ENCODE measurements around the gene KMO.
A peak's percentile ranks its signal among the peaks of the same experiment; 100 is the strongest.

The KMO gene

DNA sequence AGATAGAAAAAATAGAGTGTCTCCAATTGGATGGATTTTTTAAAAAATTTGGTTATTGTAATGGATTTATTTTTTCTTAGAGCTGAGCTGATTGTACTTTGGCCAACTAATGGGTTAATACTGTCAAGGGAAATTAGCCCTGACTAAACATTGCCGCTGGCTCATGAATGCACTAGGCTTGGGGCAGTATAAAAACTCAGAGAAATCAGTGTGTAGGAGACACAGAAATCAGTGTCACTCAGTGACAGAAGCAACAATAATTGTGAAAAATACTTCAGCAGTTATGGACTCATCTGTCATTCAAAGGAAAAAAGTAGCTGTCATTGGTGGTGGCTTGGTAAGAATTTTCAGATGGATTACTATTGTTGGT is at the start of gene KMO:
Gene KMO, plus strand, starts transcription at position 217 of the 370 bp plus-strand sequence. Its CDS starts 67 bp downstream, at position 284.
- Histone ChIP-seq H3K4me2 (peak within 1 kb of the TSS; percentile 81 to 98 (median 89)), H3K9ac (peak within 1 kb of the TSS; percentile 76 to 89 (median 82)), H3K4me1 (peaks cover 27 to 49% (median 36%) of the 10 kb centered on the region in 10 experiments), H3K9me3 (replicated peaks in 1 of 11) (peaks cover 0 to 11% (median 6%) of the 10 kb centered on the region in 11 experiments; a peak in 17 of 22 replicates), H3K27ac (peak within 1 kb of the TSS; percentile 71 to 95 (median 91)), H3K27me3 (no peaks in the 10 kb centered on the region), H4K20me1 (no peaks in the 10 kb centered on the region), H3K36me3 (peaks cover 0 to 13% (median 8%) of the 10 kb centered on the region in 11 experiments; a peak in 11 of 22 replicates), H3K4me3 (peak within 1 kb of the TSS; percentile 55 to 69 (median 62))
- TF ChIP-seq Cebpa-rat (IDR thresholded peaks at IDR 0.05) = no peak

DNA sequence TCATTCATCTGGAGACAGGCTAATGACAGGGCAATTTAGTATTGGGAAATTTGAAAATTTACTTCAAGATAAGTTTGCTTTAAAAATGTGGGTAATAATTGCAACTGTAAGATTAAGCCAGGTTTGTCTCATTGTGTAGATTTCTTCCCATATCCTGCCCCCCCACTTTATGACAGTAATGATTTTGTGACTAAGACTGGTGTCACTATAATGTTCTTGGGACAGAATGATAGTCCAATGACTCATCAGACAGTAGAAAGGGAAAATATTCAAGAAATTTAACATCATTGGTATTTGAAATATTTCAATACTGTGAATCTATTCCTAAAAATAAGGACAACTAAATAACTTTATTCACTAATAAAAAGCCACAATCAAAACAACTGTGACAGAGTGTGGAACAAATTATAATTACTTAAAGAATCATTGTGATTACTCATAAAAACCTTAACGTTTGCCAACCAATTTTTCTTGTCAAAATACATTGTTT is 49.4 kb upstream of the KMO start:
- no peak for TF ChIP-seq Cebpa-rat (IDR thresholded peaks at IDR 0.05)
- Histone ChIP-seq H3K36me3 (no peaks in the 10 kb centered on the region), H3K27me3 (no peaks in the 10 kb centered on the region), H3K4me2 (no peak overlapping the region), H3K27ac (no peak overlapping the region), H4K20me1 (no peaks in the 10 kb centered on the region), H3K4me3 (no peak overlapping the region), H3K9ac (no peak overlapping the region), H3K9me3 (replicated peaks in 1 of 11) (no peaks in the 10 kb centered on the region), H3K4me1 (no peaks in the 10 kb centered on the region)

DNA sequence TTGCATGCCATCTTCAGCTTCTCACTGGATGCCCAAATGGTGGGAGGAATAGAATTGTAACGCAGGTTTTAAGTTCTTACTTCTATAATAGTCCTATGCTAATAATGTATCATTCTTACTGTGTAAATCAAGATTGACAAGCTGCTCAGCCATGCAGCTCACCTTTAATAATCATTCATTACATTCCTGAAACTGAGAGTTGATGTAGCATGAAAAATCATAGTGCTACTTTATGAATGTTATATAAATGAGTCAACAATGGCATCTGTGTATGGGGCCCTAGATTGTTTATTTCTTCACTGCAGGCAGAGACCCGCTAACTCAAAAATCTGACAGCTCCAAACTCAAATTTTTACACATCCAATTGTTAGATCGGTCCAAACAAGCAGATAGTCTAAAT is 47.0 kb upstream of the KMO start:
- Histone ChIP-seq H3K27ac (no peak overlapping the region), H3K4me2 (no peak overlapping the region), H4K20me1 (no peaks in the 10 kb centered on the region), H3K36me3 (peaks cover 0 to 5% (median 0%) of the 10 kb centered on the region in 11 experiments; a peak in 2 of 22 replicates), H3K9ac (no peak overlapping the region), H3K9me3 (replicated peaks in 1 of 11) (no peaks in the 10 kb centered on the region), H3K4me3 (no peak overlapping the region), H3K27me3 (no peaks in the 10 kb centered on the region), H3K4me1 (no peaks in the 10 kb centered on the region)
- no peak for TF ChIP-seq Cebpa-rat (IDR thresholded peaks at IDR 0.05)

DNA sequence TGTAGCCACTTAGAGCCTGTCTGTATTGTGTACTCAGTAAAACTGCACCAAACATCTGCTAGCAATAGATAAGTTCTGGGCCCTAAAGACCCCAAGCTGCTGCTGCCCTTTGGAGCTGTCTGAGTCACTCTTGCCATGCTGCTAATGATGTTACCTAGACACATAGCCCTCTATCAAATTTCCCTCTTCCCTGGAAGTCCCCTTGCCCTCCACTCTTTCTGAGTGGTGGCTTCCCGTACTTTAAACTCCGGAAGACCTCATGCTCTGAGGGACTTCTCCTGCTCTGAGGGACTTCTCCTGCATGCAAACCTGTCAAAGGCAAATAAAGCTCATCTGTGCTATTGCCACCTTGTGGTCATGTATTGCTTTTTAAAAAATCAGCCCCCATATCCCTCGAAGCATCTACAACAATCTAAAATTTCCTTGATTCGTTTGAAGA is 46.6 kb upstream of the KMO start:
- H3K9me3 ChIP-seq (replicated peaks in 1 of 11) = no peaks in the 10 kb centered on the region
- no peaks in the 10 kb centered on the region for H3K4me1 ChIP-seq
- peaks cover 0 to 7% (median 0%) of the 10 kb centered on the region in 11 experiments; a peak in 2 of 22 replicates for H3K36me3 ChIP-seq
- H3K27me3 ChIP-seq = no peaks in the 10 kb centered on the region
- no peak overlapping the region for H3K9ac ChIP-seq
- TF ChIP-seq Cebpa-rat (IDR thresholded peaks at IDR 0.05) = no peak
- no peak overlapping the region for H3K4me3 ChIP-seq
- no peak overlapping the region for H3K4me2 ChIP-seq
- H4K20me1 ChIP-seq = no peaks in the 10 kb centered on the region
- H3K27ac ChIP-seq = no peak overlapping the region

DNA sequence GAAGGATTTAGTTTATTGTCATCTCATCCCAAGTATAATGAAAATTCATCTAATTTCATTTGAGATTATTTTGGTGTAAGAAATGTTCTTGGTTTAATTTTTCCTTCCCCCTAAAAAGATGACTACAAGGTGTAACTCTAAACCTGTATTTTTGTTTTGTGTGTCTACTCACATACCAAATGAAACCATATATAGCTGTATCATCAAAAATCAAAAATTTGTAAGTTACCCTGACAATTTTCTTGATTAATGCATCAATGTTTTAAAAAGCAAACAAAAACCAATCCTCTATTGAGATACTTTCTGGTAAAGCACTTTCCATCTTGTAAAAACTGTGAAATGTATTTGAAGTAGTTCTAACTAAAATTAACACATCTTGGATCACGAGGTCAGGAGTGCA is 43.4 kb upstream of the KMO start:
- H3K4me2 ChIP-seq = no peak overlapping the region
- no peaks in the 10 kb centered on the region for H3K4me1 ChIP-seq
- H3K36me3 ChIP-seq = peaks cover 0 to 18% (median 5%) of the 10 kb centered on the region in 11 experiments; a peak in 16 of 22 replicates
- no peaks in the 10 kb centered on the region for H3K9me3 ChIP-seq (replicated peaks in 1 of 11)
- no peak overlapping the region for H3K27ac ChIP-seq
- H4K20me1 ChIP-seq = no peaks in the 10 kb centered on the region
- H3K4me3 ChIP-seq = no peak overlapping the region
- no peak for TF ChIP-seq Cebpa-rat (IDR thresholded peaks at IDR 0.05)
- no peak overlapping the region for H3K9ac ChIP-seq
- no peaks in the 10 kb centered on the region for H3K27me3 ChIP-seq

DNA sequence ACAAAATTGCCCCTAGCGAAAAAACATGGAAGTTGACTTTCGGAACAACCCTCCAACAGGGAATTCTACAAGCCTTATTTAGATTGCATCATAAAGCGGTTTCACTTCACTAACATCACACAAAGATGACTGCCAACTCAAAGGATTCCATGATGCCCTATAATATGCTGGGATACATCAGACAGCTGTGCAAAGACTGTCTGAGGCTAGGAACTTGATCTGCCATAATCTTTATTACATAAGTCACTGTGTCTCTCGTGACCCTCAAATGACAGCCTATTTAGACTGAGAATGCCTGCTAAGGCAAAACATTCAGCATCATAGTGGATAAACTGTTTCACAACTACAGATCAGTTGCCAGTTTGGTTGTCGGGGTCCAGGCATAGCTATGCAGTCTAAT is 36.4 kb upstream of the KMO start:
- H3K4me1 ChIP-seq = no peaks in the 10 kb centered on the region
- no peaks in the 10 kb centered on the region for H3K9me3 ChIP-seq (replicated peaks in 1 of 11)
- H3K27me3 ChIP-seq = no peaks in the 10 kb centered on the region
- no peak overlapping the region for H3K9ac ChIP-seq
- H3K4me2 ChIP-seq = no peak overlapping the region
- H3K36me3 ChIP-seq = peaks cover 63 to 80% (median 68%) of the 10 kb centered on the region in 11 experiments
- no peak for TF ChIP-seq Cebpa-rat (IDR thresholded peaks at IDR 0.05)
- no peak overlapping the region for H3K27ac ChIP-seq
- no peak overlapping the region for H3K4me3 ChIP-seq
- no peaks in the 10 kb centered on the region; a peak in 1 of 22 replicates for H4K20me1 ChIP-seq

DNA sequence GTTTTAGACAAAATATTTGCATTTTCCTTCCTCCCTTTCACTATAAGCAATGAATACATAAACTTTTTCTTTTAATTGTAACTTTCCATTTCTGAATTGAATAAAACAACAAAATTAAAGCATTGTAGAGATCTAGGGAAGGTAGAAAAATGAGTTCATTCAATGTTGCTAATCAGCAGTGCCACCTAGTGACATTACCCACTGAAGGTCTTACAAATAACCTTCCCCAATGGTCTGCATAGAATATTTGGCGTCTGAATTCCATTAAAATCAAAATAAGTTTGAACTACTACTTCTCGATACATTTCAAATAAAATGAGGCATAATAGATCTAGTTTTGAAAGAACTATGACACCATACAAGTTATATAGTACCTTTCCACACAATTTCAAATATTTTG is 32.3 kb upstream of the KMO start:
- peaks cover 89 to 100% (median 93%) of the 10 kb centered on the region in 11 experiments for H3K36me3 ChIP-seq
- H3K9me3 ChIP-seq (replicated peaks in 1 of 11) = no peaks in the 10 kb centered on the region
- H3K4me3 ChIP-seq = no peak overlapping the region
- H3K4me2 ChIP-seq = no peak overlapping the region
- H3K27me3 ChIP-seq = no peaks in the 10 kb centered on the region
- H3K27ac ChIP-seq = no peak overlapping the region
- H4K20me1 ChIP-seq = peaks cover 0 to 4% (median 0%) of the 10 kb centered on the region in 11 experiments; a peak in 2 of 22 replicates
- no peaks in the 10 kb centered on the region for H3K4me1 ChIP-seq
- TF ChIP-seq Cebpa-rat (IDR thresholded peaks at IDR 0.05) = no peak
- H3K9ac ChIP-seq = no peak overlapping the region

DNA sequence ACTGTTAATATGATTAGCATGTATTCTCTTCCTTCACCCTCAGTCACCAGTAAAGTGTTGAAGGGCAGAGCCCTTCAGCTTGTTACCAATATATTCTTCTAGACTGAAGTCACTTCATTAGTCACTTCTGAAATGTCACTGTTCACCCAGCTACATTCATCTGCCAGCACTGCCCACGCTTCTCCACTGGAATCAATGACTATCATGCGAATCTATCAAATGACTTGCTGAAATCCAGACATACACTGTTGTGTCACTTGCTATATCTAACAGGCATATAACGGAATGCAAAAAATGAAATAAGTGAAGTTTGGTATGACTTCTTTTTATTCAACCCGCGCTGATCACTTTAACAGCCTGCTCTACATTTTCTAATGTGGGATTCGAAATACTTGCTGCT is 28.7 kb upstream of the KMO start:
- Histone ChIP-seq H3K9me3 (replicated peaks in 1 of 11) (no peaks in the 10 kb centered on the region), H3K4me2 (no peak overlapping the region), H4K20me1 (peaks cover 0 to 4% (median 0%) of the 10 kb centered on the region in 11 experiments; a peak in 2 of 22 replicates), H3K9ac (no peak overlapping the region), H3K4me1 (peaks cover 0 to 18% (median 0%) of the 10 kb centered on the region in 10 experiments; a peak in 6 of 20 replicates), H3K36me3 (peaks cover 87 to 100% (median 93%) of the 10 kb centered on the region in 11 experiments), H3K27ac (no peak overlapping the region), H3K4me3 (no peak overlapping the region), H3K27me3 (no peaks in the 10 kb centered on the region)
- TF ChIP-seq Cebpa-rat (IDR thresholded peaks at IDR 0.05) = no peak

DNA sequence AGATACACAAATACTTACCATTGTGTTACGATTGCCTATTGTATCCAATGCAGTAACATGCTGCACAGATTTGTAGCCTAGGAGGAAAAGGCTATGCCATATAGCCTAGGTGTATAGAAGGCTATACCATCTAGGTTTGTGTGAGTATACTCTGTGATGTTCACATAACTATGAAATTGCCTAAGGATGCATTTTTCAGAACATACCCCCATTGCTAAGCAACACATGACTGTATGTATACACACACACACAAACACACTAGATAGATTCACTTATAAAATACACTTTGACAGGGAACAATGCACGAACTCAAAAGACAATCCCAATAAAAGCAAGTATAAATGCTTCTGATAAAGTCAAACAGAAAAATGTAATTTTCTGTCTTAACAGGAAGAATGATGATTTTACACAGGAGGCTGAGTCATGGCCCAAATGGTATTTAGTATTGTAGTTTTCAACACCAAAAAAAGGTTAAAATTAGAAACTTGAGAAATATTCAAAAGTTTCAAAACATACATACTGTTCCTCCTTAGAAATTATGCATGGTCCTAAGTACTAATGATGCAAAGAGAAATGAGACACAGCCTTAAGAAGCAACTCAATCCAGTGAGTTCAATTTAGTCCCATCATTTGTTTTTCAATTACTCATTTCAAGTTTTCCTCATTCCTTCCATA is 24.9 kb upstream of the KMO start:
- Histone ChIP-seq H3K9me3 (replicated peaks in 1 of 11) (no peaks in the 10 kb centered on the region), H3K4me1 (peaks cover 0 to 18% (median 0%) of the 10 kb centered on the region in 10 experiments; a peak in 6 of 20 replicates), H3K4me3 (no peak overlapping the region), H3K27ac (peak overlapping the region in 2 of 11 experiments; percentile 23 to 27; a peak in 3 of 22 replicates), H3K9ac (no peak overlapping the region), H3K27me3 (no peaks in the 10 kb centered on the region), H4K20me1 (peaks cover 0 to 3% (median 0%) of the 10 kb centered on the region in 11 experiments; a peak in 2 of 22 replicates), H3K4me2 (peak overlapping the region in 3 of 11 experiments; percentile 33 to 44 (median 38); a peak in 5 of 22 replicates), H3K36me3 (peaks cover 93 to 100% (median 96%) of the 10 kb centered on the region in 11 experiments)
- no peak for TF ChIP-seq Cebpa-rat (IDR thresholded peaks at IDR 0.05)
